Neural crest cell (in vitro differentiated cells): ENCODE data around the gene FEZF2. TPM values are rescaled to one million over a fixed set of nuclear protein-coding genes. Genes with fewer than 3 reads are reported as not detected.

Source experiments
- DNase-seq: peaks from one replicate; pipeline ENCODE4 v3.0.0; 2021; ENCODE audit warnings: low read depth, mixed read lengths, low spot score
- H3K27ac Mint-ChIP-seq: one replicate; pipeline ENCODE4 v1.8.0; 2021; ENCODE audit warnings: mild to moderate bottlenecking, mixed read lengths; ENCODE audit not compliant: unreplicated experiment
- H3K27me3 Mint-ChIP-seq: 2 replicates; pipeline ENCODE4 v1.8.0; 2021; ENCODE audit warnings: low read depth, mild to moderate bottlenecking, mixed read lengths
- H3K36me3 Mint-ChIP-seq: 2 replicates; pipeline ENCODE4 v1.8.0; 2021; ENCODE audit warnings: low read depth, mild to moderate bottlenecking, mixed read lengths
- H3K4me1 Mint-ChIP-seq: 2 replicates; pipeline ENCODE4 v1.8.0; 2021; ENCODE audit warnings: mixed read lengths
- H3K4me3 Mint-ChIP-seq: one replicate; pipeline ENCODE4 v1.8.0; 2021; ENCODE audit warnings: mild to moderate bottlenecking, mixed read lengths
- H3K9me3 Mint-ChIP-seq: 2 replicates; pipeline ENCODE4 v1.8.0; 2021; ENCODE audit warnings: mixed read lengths
- CTCF ChIP-seq: fragments of 200-600 bp; sonication (generic); conservative IDR thresholded peaks from 2 replicates; pipeline ENCODE4 v1.5.0; 2021; ENCODE audit warnings: antibody characterized with exemption, mild to moderate bottlenecking
- total RNA-seq: library from RNA; stranded (reverse); gene quantifications from 2 replicates; pipeline ENCODE4 v1.2.1, GENCODE V29; 2021

FEZF2 gene
- total RNA-seq, 1 donor from 2014 or later: 0.28 TPM

- H3K27ac Mint-ChIP-seq: no peak overlapping the region
- H3K36me3 Mint-ChIP-seq: no peaks in the 10 kb centered on the region
- DNase-seq: no peak
- H3K27me3 Mint-ChIP-seq: peaks cover 90% of the 10 kb centered on the region
- H3K9me3 Mint-ChIP-seq: no peaks in the 10 kb centered on the region
- TF ChIP-seq CTCF: no peak
- peaks cover 25% of the 10 kb centered on the region for H3K4me1 Mint-ChIP-seq
- H3K4me3 Mint-ChIP-seq: no peak overlapping the region
Observed at GRCh38 chr3:62364191-62364590, 9.2 kb downstream of the FEZF2 start.

DNA sequence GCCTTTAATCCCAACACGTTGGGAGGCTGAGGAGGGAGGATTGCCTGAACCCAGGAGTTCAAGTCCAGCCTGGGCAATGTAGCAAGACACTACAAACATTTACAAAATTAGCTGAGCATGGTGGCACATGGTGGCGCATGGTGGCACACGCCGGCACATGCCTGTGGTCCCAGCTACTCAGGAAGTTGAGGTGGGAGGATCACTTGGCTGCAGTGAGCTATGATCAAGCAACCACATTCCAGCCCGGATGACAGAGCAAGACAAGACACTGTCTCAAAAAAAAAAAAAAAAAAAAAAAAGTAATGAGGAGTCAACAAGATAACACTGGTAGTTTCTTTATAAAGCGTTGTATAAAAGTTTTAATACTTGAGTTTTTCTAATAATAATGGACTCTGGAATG is 10.1 kb downstream of the FEZF2 start:
- no peak overlapping the region for H3K4me3 Mint-ChIP-seq
- H3K9me3 Mint-ChIP-seq: no peaks in the 10 kb centered on the region
- H3K27ac Mint-ChIP-seq: no peak overlapping the region
- no peak for DNase-seq
- no peaks in the 10 kb centered on the region for H3K36me3 Mint-ChIP-seq
- H3K27me3 Mint-ChIP-seq: peaks cover 90% of the 10 kb centered on the region
- TF ChIP-seq CTCF: no peak
- peaks cover 20% of the 10 kb centered on the region for H3K4me1 Mint-ChIP-seq

DNA sequence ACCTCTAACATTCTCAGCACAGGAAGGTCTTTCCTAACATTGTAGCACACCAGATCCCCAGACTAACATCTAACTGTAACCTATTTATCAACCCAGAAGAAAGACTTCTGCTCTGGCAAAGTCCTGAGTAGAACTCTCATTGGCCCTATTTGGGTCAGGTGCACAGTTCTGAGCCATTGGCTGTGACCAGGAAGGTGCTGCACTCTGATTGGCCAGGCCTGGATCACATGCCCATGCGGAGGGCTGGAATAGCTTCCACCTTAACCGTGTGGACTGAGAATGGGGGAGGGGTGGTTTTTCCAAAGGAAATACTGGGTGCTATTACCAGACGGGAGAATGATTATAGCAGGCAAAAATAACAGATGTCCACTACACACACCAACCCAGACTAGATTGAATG is 11.5 kb downstream of the FEZF2 start:
- Mint-ChIP-seq H3K4me3 (no peak overlapping the region), H3K36me3 (no peaks in the 10 kb centered on the region), H3K27ac (no peak overlapping the region), H3K4me1 (peaks cover 11% of the 10 kb centered on the region), H3K9me3 (no peaks in the 10 kb centered on the region), H3K27me3 (peaks cover 79% of the 10 kb centered on the region)
- DNase-seq: no peak
- TF ChIP-seq CTCF: no peak

GRCh38 chr3:62361261-62361660 is 12.1 kb downstream of the FEZF2 start:
- Mint-ChIP-seq H3K4me3 (no peak overlapping the region), H3K27me3 (peaks cover 73% of the 10 kb centered on the region), H3K9me3 (no peaks in the 10 kb centered on the region), H3K4me1 (peaks cover 11% of the 10 kb centered on the region), H3K27ac (no peak overlapping the region), H3K36me3 (no peaks in the 10 kb centered on the region)
- no peak for TF ChIP-seq CTCF
- DNase-seq: no peak

GRCh38 chr3:62359531-62359930 is 13.8 kb downstream of the FEZF2 start:
- no peaks in the 10 kb centered on the region for H3K9me3 Mint-ChIP-seq
- H3K4me3 Mint-ChIP-seq: no peak overlapping the region
- no peak for DNase-seq
- no peaks in the 10 kb centered on the region for H3K4me1 Mint-ChIP-seq
- no peaks in the 10 kb centered on the region for H3K36me3 Mint-ChIP-seq
- H3K27ac Mint-ChIP-seq: no peak overlapping the region
- no peak for TF ChIP-seq CTCF
- peaks cover 56% of the 10 kb centered on the region for H3K27me3 Mint-ChIP-seq

DNA sequence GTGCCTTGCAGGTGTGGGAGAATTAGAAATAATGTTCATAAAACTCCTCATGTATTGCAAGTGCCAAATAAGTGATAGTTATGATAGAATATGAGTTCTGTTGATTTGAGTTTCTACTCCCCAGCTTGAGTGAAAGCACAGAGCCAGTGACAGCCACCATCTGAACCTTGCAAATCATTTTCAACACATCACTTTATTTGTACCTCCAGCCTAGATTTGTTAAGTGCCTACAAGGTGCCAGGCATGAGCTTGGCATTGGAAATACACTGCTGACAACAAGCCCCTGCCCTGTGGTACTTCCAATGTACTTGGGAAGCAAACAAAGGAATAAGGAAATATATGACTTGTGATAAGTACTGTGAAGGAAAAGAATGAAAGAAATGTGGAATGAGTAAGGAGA is 17.0 kb downstream of the FEZF2 start:
- Mint-ChIP-seq H3K27me3 (peaks cover 38% of the 10 kb centered on the region), H3K36me3 (no peaks in the 10 kb centered on the region), H3K27ac (no peak overlapping the region), H3K4me3 (no peak overlapping the region), H3K4me1 (no peaks in the 10 kb centered on the region), H3K9me3 (no peaks in the 10 kb centered on the region)
- TF ChIP-seq CTCF: no peak
- no peak for DNase-seq
